NB4 (cell line): ENCODE measurements around the gene SSBP4.

Source experiments
- DNase-seq: peaks from one replicate; pipeline ENCODE4 v3.0.0; 2010; ENCODE audit warnings: low read depth
- H3K4me3 ChIP-seq: one replicate; pipeline ENCODE4 v1.5.1; 2011; ENCODE audit warnings: mild to moderate bottlenecking, low read depth, low read length, moderate library complexity
- MYC ChIP-seq: IDR thresholded peaks from 2 replicates; pipeline ENCODE4 v1.6.1; 2011; ENCODE audit warnings: low read depth, low read length
- POLR2A ChIP-seq: IDR thresholded peaks from 2 replicates; pipeline ENCODE4 v1.6.1; 2011; ENCODE audit warnings: mild to moderate bottlenecking; ENCODE audit not compliant: insufficient read length; ENCODE audit errors: extremely low read depth
- TF ChIP-seq, protein P1 (sequence below): IDR thresholded peaks from 2 replicates; pipeline ENCODE4 v1.6.1; 2011; ENCODE audit warnings: low read depth, low read length
- TF ChIP-seq, protein P2 (sequence below): IDR thresholded peaks from one replicate; pipeline ENCODE4 v1.5.1; 2012; ENCODE audit warnings: low read depth, low read length

The SSBP4 gene

DNA sequence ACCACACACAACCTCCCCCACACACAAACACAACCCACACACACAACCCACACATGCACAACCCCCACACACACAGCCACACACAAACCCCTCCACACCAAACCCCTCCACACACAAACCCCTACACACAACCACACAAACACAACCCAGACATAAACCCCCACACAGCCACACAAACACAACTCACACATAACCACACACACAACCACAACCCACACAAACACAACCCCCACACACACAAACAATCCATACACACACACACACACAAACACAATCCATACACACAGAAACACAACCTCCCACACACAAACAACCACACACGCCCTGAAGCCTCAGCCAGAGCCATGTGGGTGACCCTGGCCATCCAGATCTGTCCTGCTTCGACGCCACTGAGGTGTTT is 48.8 kb downstream of the SSBP4 start:
- TF ChIP-seq, protein P1, sequence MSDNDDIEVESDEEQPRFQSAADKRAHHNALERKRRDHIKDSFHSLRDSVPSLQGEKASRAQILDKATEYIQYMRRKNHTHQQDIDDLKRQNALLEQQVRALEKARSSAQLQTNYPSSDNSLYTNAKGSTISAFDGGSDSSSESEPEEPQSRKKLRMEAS: no peak
- TF ChIP-seq POLR2A (no peak), MYC (no peak)
- TF ChIP-seq, protein P2, sequence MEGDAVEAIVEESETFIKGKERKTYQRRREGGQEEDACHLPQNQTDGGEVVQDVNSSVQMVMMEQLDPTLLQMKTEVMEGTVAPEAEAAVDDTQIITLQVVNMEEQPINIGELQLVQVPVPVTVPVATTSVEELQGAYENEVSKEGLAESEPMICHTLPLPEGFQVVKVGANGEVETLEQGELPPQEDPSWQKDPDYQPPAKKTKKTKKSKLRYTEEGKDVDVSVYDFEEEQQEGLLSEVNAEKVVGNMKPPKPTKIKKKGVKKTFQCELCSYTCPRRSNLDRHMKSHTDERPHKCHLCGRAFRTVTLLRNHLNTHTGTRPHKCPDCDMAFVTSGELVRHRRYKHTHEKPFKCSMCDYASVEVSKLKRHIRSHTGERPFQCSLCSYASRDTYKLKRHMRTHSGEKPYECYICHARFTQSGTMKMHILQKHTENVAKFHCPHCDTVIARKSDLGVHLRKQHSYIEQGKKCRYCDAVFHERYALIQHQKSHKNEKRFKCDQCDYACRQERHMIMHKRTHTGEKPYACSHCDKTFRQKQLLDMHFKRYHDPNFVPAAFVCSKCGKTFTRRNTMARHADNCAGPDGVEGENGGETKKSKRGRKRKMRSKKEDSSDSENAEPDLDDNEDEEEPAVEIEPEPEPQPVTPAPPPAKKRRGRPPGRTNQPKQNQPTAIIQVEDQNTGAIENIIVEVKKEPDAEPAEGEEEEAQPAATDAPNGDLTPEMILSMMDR: no peak

DNA sequence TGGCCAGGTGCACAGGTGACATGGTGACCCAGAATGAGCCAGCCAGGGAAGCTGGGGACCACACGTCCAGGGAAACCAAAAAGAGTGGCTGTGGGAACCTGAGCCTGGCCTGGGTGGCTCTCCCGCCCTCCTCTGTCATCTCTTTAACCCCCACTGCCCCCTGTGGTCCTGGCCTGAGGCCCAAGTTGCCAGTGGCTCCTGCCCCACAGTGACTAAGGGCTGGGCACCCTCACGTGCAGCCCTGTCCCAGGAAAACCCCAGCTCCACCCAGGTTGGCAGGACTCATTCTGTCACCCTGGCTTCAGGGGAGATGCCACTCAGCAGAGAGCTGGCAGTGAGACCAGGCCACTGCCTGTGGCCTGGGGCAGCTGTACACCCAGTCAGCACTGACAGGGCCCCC is 49.3 kb downstream of the SSBP4 start:
- H3K4me3 ChIP-seq: no peak overlapping the region
- TF ChIP-seq, protein P1: no peak
- TF ChIP-seq MYC: no peak
- TF ChIP-seq, protein P2: no peak
- TF ChIP-seq POLR2A: no peak
- DNase-seq: no peak

More for the DNA sequence above, 48.8 kb downstream of the SSBP4 start:
- H3K4me3 ChIP-seq: no peak overlapping the region
- no peak for DNase-seq

DNA sequence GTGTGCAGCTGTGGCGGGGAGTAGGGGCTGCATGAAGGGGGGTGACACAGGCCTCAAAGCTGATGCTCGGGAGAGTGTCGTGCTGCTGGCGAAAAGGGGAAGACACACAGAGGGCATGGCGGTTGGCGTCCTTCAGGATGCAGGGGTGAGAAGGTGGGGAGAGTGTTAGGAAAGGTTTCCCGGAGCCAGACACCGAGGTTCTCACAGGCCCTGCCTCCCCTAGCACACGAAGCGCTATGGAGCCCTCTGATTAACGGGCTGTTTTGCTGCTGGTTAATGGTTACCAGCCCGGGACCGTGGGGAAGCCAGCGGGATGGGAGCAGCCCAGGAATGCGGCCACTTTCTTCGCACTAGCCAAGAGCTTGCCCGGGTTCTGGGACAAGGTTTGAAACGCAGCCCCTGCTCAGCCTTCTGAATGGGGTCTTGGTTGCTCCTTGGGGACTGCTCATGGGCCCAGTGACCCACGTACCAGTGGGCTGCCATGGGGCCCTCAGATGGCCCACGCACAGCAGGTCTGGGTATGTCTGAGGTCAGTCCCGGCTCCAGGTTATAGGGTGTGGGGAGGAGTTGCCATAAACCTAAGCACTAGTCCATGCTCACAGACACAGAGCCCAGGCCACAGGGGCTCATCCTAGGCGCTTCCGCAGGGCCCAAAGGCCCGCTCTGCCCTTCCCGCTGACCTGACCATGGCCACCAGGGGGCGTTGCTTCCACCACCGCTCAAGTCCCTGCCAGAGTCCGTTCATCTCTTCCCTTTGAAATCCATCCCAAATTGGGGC is 50.1 kb downstream of the SSBP4 start:
- no peak overlapping the region for H3K4me3 ChIP-seq
- TF ChIP-seq, protein P2: peak; percentile 75
- no peak for TF ChIP-seq MYC
- TF ChIP-seq, protein P1: no peak
- no peak for TF ChIP-seq POLR2A
- DNase-seq: peak; percentile 72

DNA sequence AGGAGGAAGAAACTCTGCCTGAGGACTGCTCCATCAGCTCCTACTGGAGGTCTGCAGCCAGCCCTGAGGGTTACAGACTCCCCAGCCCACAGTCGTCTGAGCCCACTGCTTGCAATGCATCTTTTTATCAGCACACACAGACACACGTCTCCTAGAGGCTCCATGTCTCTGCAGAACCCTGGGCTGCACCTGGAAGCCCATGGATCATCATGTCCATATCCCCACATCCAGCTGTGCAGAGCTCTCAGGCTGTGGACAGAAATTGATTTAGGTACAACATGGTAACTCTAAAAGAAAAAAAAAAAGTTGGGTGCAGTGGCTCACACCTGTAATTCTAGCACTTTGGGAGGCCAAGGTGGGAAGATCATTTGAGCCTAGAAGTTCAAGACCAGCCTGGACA is 51.6 kb downstream of the SSBP4 start:
- no peak for DNase-seq
- TF ChIP-seq POLR2A: no peak
- H3K4me3 ChIP-seq: no peak overlapping the region

DNA sequence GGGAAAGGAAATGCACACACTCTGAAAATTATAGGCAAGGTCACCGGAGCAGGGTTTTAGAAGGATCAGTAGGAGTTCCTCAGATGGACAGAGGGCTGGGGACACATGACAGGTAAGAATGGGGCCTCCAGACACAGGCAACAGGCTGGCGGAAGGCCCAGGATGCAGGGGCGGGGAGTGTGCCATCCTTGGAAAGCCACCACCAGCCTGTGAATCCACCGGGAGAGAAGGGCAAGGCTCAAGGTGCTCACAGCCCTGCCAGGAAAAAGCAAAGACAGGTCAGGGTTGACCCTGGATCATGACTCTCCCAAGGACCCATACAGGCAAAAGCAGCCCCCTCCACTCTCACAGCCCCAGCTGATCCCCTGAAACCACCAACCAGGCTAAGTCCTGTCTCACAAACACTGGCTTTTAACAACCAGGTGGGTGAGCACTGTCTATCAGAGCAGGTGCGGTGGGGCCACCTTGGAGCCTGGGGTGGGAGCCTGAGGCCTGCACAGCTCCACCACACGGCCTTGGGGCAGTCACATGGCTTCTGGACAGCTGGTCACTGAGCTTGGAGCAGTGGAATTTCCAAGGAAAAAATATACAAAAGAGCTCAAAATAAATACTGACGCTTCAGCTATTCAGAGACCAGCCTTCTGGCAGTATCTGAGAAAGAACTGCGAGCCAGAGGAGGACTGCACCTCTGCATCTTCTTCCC is 54.0 kb downstream of the SSBP4 start:
- DNase-seq: no peak
- H3K4me3 ChIP-seq: no peak overlapping the region
- TF ChIP-seq, protein P1: no peak
- TF ChIP-seq MYC (no peak), POLR2A (no peak)
- TF ChIP-seq, protein P2: no peak

DNA sequence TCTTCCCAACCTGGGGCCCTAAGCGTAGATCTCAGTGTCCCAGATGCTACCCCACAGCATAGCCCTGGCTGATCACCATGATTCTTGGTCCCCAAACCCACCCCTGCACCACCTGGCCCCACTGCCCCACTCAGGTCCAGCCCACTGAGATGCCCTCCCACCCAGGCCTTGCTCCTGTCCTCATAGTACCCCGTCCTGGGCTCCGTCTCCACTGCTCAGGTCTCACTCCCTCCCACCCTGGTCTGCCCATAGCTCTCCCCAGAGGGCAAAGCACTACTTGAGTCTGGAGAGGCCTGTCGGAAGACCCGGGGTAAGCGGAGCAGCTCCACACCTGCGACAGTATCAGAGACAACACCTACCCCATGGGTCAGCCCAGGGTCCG is 54.5 kb downstream of the SSBP4 start:
- TF ChIP-seq, protein P2: no peak
- TF ChIP-seq POLR2A (no peak), MYC (no peak)
- H3K4me3 ChIP-seq: no peak overlapping the region
- DNase-seq: no peak
